Measurements from ENCODE around the gene TIAM2. TPM values are rescaled to one million over a fixed set of nuclear protein-coding genes. Genes with fewer than 3 reads are reported as not detected.

Gene TIAM2
- total RNA-seq, 1 donor = 8.9 TPM

GRCh38 chr6:155269765-155270164 is 274.6 kb downstream of the TIAM2 start:
- no peak for DNase-seq (ENCODE audit: low read depth)
- H3K4me3 ChIP-seq (ENCODE audit: low read depth, low read length) = no peak overlapping the region
- TF ChIP-seq CTCF (IDR thresholded peaks at IDR 0.05; ENCODE audit: insufficient read depth, low read length) = no peak

GRCh38 chr6:155270561-155271091 is 275.5 kb downstream of the TIAM2 start:
- TF ChIP-seq CTCF (IDR thresholded peaks at IDR 0.05; ENCODE audit: insufficient read depth, low read length) = no peak
- no peak overlapping the region for H3K4me3 ChIP-seq (ENCODE audit: low read depth, low read length)
- DNase-seq (ENCODE audit: low read depth) = no peak

- no peak overlapping the region for H3K4me3 ChIP-seq (ENCODE audit: low read depth, low read length)
- DNase-seq (ENCODE audit: low read depth) = no peak
- TF ChIP-seq CTCF (IDR thresholded peaks at IDR 0.05; ENCODE audit: insufficient read depth, low read length) = no peak
Observed at GRCh38 chr6:155271145-155271544, 276.0 kb downstream of the TIAM2 start.

- no peak overlapping the region for H3K4me3 ChIP-seq (ENCODE audit: low read depth, low read length)
- DNase-seq (ENCODE audit: low read depth) = peak; percentile 70
- no peak for TF ChIP-seq CTCF (IDR thresholded peaks at IDR 0.05; ENCODE audit: insufficient read depth, low read length)
Observed at GRCh38 chr6:155272353-155273232, 277.5 kb downstream of the TIAM2 start.

- no peak overlapping the region for H3K4me3 ChIP-seq (ENCODE audit: low read depth, low read length)
- DNase-seq (ENCODE audit: low read depth) = peak; percentile 80
- no peak for TF ChIP-seq CTCF (IDR thresholded peaks at IDR 0.05; ENCODE audit: insufficient read depth, low read length)
Observed at GRCh38 chr6:155273431-155273830, 278.3 kb downstream of the TIAM2 start.

GRCh38 chr6:155274106-155274505 is 279.0 kb downstream of the TIAM2 start:
- TF ChIP-seq CTCF (IDR thresholded peaks at IDR 0.05; ENCODE audit: insufficient read depth, low read length) = no peak
- H3K4me3 ChIP-seq (ENCODE audit: low read depth, low read length) = no peak overlapping the region
- peak; percentile 34 for DNase-seq (ENCODE audit: low read depth)
